ENCODE data around the gene ARHGAP35.
"Not testable (repeated sequence)": the region's sequence is repeated elsewhere in the genome, so short reads cannot be mapped to it uniquely, and the experiment has no call there.

The ARHGAP35 gene

GRCh38 chr19:46845959-46846459 lies 14.8 kb upstream of the ARHGAP35 start:
- DNase-seq = no peak

GRCh38 chr19:46847528-46847927 lies 13.3 kb upstream of the ARHGAP35 start:
- DNase-seq = no peak

GRCh38 chr19:46848389-46848788 lies 12.4 kb upstream of the ARHGAP35 start:
- no peak for DNase-seq

GRCh38 chr19:46849610-46850009 lies 11.2 kb upstream of the ARHGAP35 start:
- DNase-seq = no peak

GRCh38 chr19:46850228-46851203 lies 10.3 kb upstream of the ARHGAP35 start, which contains the start of gene AP2S1:
Gene AP2S1, minus strand, starts transcription at chr19:46850846. Its CDS starts 80 bp downstream, at chr19:46850766.
- DNase-seq = peak; percentile 82 to 93

GRCh38 chr19:46852830-46853229 lies 8.0 kb upstream of the ARHGAP35 start:
- DNase-seq = no peak

- not testable (repeated sequence) for DNase-seq
These were observed 6.1 kb upstream of the ARHGAP35 start for GRCh38 chr19:46854698-46855097.

- DNase-seq = peak; percentile 86 to 91
These were observed 4.5 kb upstream of the ARHGAP35 start for GRCh38 chr19:46856062-46857022.

- no peak for DNase-seq
These were observed 1.1 kb upstream of the ARHGAP35 start for GRCh38 chr19:46859637-46860124.

- DNase-seq = peak; percentile 92 to 93
These were observed 512 bp upstream of the ARHGAP35 start for GRCh38 chr19:46860125-46860845.

GRCh38 chr19:46861691-46862502 lies 1.1 kb downstream of the ARHGAP35 start:
- DNase-seq = no peak

GRCh38 chr19:46862503-46862834 lies 1.7 kb downstream of the ARHGAP35 start:
- DNase-seq = no peak

- no peak for DNase-seq
These were observed 2.3 kb downstream of the ARHGAP35 start for GRCh38 chr19:46862974-46863632.

- no peak for DNase-seq
These were observed 3.2 kb downstream of the ARHGAP35 start for GRCh38 chr19:46863818-46864629.

- no peak for DNase-seq
These were observed 5.8 kb downstream of the ARHGAP35 start for GRCh38 chr19:46866407-46867136.

- DNase-seq = no peak
These were observed 6.4 kb downstream of the ARHGAP35 start for GRCh38 chr19:46867170-46867569.

- DNase-seq = no peak
These were observed 7.4 kb downstream of the ARHGAP35 start for GRCh38 chr19:46868025-46868802.

GRCh38 chr19:46871173-46871572 lies 10.4 kb downstream of the ARHGAP35 start:
- not testable (repeated sequence) for DNase-seq

All from stimulated activated CD4-positive, alpha-beta T cell treated with anti-CD3 and anti-CD28 coated beads, Interleukin-4, amount 100 ng/mL, for 4 hours (primary cell).